WERI-Rb-1 (cell line): ENCODE measurements around the gene DNASE1L3.
A peak's percentile ranks its signal among the peaks of the same experiment; 100 is the strongest.
"Not testable (repeated sequence)": the region's sequence is repeated elsewhere in the genome, so short reads cannot be mapped to it uniquely, and the experiment has no call there.

Source experiments
- DNase-seq: peaks from one replicate; pipeline ENCODE4 v3.0.0-alpha.2; 2020
- H3K27ac ChIP-seq: fragments of 250-450 bp; sonication (Bioruptor Pico); 2 replicates; pipeline ENCODE4 v1.5.1; 2020; ENCODE audit warnings: mild to moderate bottlenecking, moderate library complexity
- H3K27me3 ChIP-seq: fragments of 250-450 bp; sonication (Bioruptor Pico); 2 replicates; pipeline ENCODE4 v1.5.1; 2021; ENCODE audit warnings: mild to moderate bottlenecking, low read depth, moderate library complexity; ENCODE audit not compliant: insufficient read depth, severe bottlenecking
- H3K36me3 ChIP-seq: fragments of 250-450 bp; sonication (Bioruptor Pico); 2 replicates; pipeline ENCODE4 v1.5.1; 2020; ENCODE audit warnings: mild to moderate bottlenecking, moderate library complexity
- H3K4me3 ChIP-seq: 2 replicates; pipeline ENCODE4 v1.5.1; 2011; ENCODE audit warnings: low read depth, mild to moderate bottlenecking, control low read depth, low read length
- H3K9me3 ChIP-seq: fragments of 250-450 bp; sonication (Bioruptor Pico); 2 replicates; pipeline ENCODE4 v1.5.1; 2021; ENCODE audit warnings: mild to moderate bottlenecking, moderate library complexity; ENCODE audit not compliant: severe bottlenecking
- CTCF ChIP-seq: IDR thresholded peaks from 2 replicates; pipeline ENCODE4 v1.5.1; 2011; ENCODE audit warnings: low read depth, mild to moderate bottlenecking, control low read depth, inconsistent platforms, low read length

DNASE1L3 gene

GRCh38 chr3:58230876-58231552, 20.2 kb upstream of the DNASE1L3 start:
- no peaks in the 10 kb centered on the region for H3K9me3 ChIP-seq
- no peak overlapping the region for H3K4me3 ChIP-seq
- no peak for TF ChIP-seq CTCF
- no peak for DNase-seq
- H3K27me3 ChIP-seq = no peaks in the 10 kb centered on the region
- H3K27ac ChIP-seq = no peak overlapping the region
- H3K36me3 ChIP-seq = no peaks in the 10 kb centered on the region

DNA sequence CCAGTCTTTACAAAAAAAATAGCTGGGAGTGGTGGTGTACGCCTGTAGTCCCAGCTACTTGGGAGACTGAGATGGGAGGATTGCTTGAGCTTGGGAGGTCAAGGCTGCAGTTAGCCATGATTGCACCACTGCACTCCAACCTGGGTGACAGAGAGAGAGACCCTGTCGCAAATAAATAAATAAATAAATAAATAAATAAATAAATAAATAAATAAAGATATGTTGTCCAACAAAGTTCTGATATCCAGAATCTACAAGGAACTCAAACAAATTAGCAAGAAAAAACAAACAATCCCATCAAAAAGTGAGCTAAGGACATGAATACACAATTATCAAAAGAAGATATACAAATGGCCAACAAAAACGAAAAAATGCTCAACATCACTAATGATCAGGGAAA, 17.2 kb upstream of the DNASE1L3 start:
- DNase-seq, H3K27me3 ChIP-seq, H3K4me3 ChIP-seq, H3K27ac ChIP-seq, H3K9me3 ChIP-seq, H3K36me3 ChIP-seq: not testable (repeated sequence)

- H3K27me3 ChIP-seq = no peaks in the 10 kb centered on the region
- no peak overlapping the region for H3K27ac ChIP-seq
- no peaks in the 10 kb centered on the region for H3K9me3 ChIP-seq
- H3K4me3 ChIP-seq = no peak overlapping the region
- no peak for TF ChIP-seq CTCF
- no peaks in the 10 kb centered on the region for H3K36me3 ChIP-seq
- DNase-seq = no peak
These were observed 13.1 kb upstream of the DNASE1L3 start for GRCh38 chr3:58223855-58224254.

DNA sequence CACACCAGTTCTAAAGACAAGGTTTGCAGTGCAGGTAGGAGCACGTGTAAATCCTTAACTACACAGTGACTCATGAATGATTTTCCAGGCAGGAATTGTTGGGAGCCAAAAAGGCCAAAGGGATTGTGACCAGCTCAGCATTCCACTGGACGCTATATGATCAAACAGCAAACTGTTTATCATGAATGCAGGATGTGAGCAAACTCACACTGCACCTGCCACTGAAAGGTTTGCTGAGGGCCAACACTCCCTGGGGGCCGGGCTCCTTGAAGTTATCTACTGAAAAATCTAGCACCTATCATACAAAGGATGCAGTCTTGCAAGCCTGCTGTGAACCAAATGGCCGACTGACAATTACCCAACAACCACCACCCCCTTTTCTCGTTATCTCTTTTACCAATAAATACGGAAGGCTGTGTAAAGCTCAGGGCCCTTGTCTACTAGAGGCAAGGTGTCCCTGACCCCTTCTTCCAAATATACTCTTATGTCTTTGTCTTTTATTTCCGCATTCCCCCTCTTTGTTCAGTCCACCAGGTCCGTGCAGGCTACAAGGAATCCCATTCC, 11.5 kb upstream of the DNASE1L3 start:
- H3K27me3 ChIP-seq = no peaks in the 10 kb centered on the region
- no peaks in the 10 kb centered on the region for H3K36me3 ChIP-seq
- H3K9me3 ChIP-seq = no peaks in the 10 kb centered on the region
- H3K4me3 ChIP-seq = no peak overlapping the region
- no peak for DNase-seq
- TF ChIP-seq CTCF = no peak
- H3K27ac ChIP-seq = no peak overlapping the region

DNA sequence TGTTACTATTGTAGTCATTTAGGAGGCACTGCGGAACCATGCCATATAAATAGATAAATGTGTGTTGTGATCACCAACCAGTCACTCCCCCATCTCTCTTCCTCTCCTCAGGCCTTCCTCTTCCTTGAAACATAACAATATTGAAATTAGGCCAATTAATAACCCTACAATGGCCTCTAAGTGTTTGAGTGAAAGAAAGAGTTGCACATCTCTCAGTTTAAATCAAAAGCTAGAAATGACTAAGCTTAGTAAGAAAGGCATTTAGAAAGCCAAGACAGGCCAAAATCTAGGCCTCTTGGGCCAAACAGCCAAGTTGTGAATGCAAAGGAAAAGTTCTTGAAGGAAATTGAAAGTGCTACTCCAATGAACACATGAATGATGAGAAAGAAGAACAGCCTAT, 8.1 kb upstream of the DNASE1L3 start:
- no peak for DNase-seq
- Histone ChIP-seq H3K27ac (no peak overlapping the region), H3K9me3 (no peaks in the 10 kb centered on the region), H3K36me3 (no peaks in the 10 kb centered on the region), H3K27me3 (no peaks in the 10 kb centered on the region), H3K4me3 (no peak overlapping the region)
- no peak for TF ChIP-seq CTCF

DNA sequence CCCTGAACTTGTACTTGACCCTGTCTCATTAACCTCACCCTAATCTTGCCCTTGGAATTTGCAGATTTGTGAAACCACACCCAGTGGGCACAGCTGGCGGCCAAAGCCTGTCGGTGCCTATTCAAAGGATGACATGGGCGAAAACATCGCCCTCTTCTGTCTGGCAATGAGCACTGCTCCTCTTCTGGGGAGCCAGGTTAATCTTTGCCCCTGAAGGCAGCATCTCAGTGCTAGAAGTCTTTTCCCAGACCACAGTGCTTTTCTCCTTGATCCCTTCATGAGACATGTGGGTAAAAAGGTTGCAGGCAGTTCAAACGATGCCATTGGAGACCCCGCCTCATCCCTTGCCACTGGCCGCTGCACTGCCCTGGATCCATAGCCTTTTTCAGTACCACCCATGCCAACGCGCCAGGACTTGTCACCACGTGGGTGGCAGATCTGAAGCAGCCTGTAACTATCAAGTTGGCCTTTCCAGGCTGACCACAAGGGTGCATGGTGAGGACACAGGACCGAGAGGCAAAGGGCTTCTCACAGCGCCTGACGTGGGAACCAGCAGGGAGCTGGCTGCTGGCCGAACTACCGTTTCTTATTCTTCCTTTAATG, 6.5 kb upstream of the DNASE1L3 start:
- DNase-seq = peak; percentile 58
- Histone ChIP-seq H3K27ac (no peak overlapping the region), H3K9me3 (no peaks in the 10 kb centered on the region), H3K4me3 (no peak overlapping the region), H3K36me3 (no peaks in the 10 kb centered on the region), H3K27me3 (no peaks in the 10 kb centered on the region)
- peak; percentile 89 for TF ChIP-seq CTCF
